CD4-positive, alpha-beta T cell treated with Interleukin-17A for 1 hour (primary cell): ENCODE data around the gene CARTPT.

Experiments used
- DNase-seq: peaks from one replicate; pipeline ENCODE4 v3.0.0-alpha.2; 2020

CARTPT gene

DNA sequence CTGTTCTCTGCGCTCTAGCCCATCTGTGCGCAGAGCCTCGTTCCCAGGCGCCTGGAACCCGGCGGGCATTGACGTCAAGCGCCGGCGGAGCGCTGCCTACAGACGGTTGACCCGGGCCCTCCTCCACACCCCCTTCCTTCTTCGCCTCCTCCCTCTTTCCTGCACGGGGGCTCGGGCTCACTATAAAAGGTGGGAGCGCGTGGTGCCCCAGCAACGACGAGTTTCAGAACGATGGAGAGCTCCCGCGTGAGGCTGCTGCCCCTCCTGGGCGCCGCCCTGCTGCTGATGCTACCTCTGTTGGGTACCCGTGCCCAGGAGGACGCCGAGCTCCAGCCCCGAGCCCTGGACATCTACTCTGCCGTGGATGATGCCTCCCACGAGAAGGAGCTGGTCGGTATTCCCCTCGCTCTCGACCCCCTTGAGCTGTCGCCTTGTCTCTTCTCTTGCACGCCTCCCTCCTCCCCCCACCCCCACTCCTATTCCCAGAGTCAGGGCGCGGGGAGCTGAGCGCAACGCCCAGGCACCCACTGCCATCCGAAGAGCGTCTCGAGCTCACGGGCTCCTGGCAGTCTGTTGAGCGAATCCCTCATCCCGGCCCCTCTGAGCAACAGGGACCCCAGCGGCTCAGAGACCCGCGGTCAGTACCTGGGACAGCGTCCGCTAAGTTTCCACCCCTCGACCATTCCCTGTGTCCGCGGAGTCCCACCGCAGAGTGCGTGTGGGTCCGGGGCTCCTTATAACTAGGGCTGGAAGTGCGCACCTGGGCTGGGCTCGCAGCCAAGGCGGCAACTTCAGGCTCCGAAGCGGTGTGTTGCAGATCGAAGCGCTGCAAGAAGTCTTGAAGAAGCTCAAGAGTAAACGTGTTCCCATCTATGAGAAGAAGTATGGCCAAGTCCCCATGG lies at the start of gene CARTPT:
Gene CARTPT (plus strand): TSS at position 213 of the 902 bp plus-strand sequence. CDS start 19 bp downstream, at position 232.
- DNase-seq = no peak

DNA sequence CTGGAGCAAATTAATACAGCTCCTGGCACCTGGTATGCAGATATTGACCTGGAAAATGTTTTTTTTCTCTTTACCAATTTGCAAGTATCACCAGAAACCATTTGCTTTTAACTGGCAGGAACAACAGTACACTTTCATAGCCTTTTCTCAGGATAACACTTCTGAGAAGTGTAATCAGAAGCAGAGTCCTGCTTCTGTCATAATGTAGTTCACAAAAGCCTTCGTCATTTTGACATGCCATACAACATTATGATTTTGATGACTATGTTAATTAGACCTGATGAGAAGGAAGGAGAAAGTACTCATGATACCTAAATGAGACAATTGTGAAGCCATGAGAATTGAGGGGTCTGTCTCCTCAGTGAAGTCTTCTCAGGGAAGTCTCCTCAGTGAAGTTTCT lies 41.1 kb upstream of the CARTPT start:
- no peak for DNase-seq

GRCh38 chr5:71679714-71680113 lies 39.4 kb upstream of the CARTPT start:
- no peak for DNase-seq

DNA sequence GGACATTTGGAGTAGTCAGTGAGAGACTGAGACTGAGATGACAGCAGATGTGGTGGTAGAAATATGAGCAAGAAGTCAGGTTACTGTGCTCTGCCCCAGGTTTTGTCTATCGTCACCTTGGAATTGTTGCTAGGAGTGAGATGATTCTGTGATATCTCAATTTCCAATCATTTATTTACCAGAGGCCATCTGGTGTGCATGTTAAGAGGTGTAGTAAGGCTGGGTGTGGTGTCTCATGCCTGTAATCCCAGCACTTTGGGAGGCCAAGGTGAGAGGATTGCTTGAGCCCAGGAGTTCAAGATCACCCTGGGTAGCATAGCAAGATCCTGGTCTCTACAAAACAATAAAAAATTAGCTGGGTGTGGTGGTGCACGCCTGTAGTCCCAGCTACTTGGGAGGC lies 38.6 kb upstream of the CARTPT start:
- DNase-seq = no peak

DNA sequence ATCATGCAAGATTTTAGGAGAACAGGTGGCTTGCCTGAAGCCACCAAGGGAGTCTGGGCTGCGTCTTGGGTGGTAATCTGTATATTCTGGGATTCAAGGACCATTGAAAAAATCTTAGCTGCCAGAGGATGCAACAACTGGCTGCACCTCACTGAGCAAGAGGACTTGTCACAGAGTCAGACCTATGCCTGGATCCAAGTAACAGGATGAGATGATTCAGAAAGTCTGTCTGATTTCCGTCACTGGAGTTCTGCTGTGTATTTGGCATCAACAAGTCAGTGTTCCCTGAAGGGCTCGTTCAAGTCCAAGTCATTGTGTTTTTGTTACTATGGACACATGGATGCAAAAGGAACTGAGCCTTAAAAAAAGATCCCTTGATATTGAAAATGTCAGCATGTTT lies 37.8 kb upstream of the CARTPT start:
- DNase-seq = no peak

DNA sequence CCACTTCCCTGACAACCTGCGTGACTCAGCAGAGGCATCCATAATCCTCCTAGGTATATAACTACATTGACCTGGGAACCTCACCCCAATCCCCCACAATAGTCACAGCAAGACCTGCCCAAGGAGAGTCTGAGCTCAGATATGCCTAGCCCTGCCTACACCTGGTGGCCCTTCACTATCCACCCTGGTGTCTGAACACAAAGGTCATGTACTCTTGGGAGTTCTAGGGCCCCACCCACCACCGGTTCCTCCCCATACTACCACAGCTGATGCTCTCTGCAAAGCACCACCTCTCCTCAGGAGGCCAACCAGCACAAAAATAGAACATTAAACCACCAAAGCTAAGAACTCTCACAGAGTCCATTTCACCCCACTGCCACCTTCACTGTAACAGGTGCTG lies 34.8 kb upstream of the CARTPT start:
- DNase-seq = no peak

- no peak for DNase-seq
Measured at GRCh38 chr5:71693828-71694427, 25.1 kb upstream of the CARTPT start.

DNA sequence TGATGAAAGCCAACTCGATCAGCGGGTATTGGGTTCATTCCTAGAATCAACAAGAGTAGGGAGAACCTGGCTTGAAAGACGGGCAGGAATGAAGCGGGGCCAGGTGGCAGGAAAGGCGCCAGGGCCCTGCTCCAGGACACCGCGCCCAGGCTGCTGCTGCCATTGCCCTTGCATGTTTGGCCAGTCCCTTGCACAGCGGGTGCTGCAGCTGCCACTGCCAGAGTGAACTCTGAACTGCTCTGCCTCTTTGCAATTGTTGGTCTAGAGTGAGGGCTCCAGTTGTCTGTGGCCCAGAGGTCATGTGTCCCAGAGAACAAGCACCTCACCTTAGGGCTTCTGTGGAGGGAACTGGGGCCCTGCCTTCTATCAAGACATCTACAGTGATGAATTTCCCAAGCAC lies 24.0 kb upstream of the CARTPT start:
- no peak for DNase-seq

DNA sequence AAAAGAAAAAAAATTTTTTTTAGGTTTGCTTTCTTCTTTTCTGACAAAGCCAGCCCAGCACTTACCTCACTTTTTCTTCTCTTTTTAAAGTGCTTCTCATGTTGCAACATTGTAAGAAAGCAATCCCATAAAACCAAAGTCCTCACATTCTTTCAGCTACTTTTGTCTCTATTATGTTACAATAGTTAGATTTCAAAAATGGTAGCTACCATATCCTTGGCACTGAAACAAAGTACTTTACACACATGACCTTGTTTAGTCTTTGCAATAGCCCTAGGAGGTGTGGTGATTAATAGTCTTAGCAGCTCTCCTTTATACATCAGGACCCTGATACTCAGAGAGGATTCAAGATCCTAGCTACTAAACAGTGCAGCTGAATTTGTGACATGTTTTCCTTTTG lies 23.5 kb upstream of the CARTPT start:
- DNase-seq = no peak

DNA sequence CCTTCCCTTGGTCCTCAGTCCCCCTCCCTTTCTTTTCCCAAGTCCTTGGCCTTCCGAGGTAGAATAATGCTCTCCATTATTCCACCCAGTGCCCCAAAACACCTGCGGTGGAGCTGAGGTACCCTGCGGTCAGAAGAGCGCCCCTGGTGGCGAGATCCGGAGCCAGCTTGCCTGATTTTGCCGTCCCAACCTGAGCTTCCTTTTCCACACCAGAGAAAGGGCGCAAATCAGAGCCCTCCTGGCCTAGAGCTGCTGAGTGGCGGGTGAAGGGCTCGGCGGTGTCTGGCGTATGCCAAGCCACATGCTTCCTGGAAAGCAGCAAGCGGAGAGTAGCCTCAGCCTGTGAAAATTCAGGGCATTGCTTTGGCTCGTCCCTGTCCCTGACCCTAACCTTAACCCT lies 21.1 kb upstream of the CARTPT start:
- no peak for DNase-seq

GRCh38 chr5:71699233-71699632 lies 19.8 kb upstream of the CARTPT start:
- DNase-seq = no peak

GRCh38 chr5:71699751-71700150 lies 19.3 kb upstream of the CARTPT start:
- DNase-seq = no peak

DNA sequence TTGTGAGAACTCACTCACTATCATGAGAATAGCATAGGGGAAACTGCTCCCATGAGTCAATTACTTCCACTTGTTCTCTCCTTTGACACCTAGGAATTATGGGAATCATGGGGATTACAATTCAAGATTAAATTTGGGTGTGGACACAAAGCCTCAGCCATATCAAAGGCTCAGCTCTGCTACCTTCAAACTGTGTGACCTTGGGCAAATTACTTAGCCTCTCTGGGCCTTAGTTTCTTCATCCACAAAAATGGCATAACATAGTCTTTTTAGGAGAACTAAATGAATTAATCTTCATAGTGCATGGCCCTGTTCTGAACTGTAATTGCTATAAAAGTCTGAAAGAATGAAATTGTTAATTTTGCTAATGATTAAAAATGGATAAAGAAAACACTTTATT lies 18.3 kb upstream of the CARTPT start:
- DNase-seq = no peak

DNA sequence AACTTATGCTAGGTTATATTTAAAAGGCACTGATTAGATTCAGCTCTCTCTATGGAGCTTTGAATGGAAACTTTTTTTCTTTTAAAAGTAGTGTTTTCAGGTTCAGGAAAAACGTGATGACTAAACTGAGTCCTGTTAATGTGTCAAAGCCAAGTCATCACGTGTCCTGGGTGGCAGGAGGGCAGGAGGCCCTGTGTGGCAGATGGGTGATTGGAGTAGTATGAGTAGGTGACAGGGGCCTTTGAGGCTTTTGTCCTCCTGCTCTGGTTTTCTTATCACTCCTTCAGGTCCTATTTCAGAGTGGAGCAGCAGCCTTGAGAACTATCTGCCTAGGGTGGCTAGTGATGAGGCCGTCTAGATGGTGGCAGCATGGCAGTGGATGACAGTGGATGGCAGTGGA lies 17.7 kb upstream of the CARTPT start:
- DNase-seq = no peak

GRCh38 chr5:71703941-71704340 lies 15.1 kb upstream of the CARTPT start:
- DNase-seq = no peak

DNA sequence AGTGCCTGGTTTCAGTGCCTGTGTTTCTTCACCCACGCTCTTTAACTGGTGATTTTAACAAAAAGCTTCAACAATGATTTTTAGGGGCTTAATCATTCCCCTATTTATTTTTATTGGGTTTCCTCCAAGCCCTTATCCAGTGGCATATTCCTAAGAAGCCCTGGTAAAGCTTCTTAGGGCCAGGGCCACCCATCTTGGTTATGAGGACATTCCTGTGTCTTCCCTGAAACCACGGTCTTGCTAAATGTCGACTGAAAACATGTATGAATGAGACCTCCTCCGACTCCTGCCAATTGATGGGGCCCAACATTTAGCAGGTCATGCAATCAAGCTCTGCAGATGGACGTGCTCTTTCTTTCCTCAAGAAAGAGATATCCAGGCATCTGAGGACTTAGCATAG lies 13.7 kb upstream of the CARTPT start:
- DNase-seq = no peak

DNA sequence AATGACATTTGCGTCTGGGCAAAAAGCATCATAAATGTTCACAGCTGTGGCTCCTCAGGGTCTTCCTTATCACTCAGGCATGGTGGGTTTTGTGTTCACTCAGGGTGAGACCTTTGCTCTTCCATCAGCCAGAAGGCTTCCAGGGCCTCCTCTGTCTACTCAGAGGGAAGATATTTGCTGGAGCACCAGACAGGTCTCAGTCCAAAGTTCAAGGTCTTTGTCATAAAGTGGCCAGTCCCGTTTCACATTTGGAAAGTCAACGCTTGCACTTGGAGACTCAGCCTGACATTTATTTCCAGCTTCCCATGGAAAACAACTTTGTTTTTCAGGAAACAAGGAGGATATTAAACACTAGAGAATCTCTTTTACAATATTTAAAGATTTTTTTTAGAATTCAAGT lies 12.2 kb upstream of the CARTPT start:
- DNase-seq = no peak

DNA sequence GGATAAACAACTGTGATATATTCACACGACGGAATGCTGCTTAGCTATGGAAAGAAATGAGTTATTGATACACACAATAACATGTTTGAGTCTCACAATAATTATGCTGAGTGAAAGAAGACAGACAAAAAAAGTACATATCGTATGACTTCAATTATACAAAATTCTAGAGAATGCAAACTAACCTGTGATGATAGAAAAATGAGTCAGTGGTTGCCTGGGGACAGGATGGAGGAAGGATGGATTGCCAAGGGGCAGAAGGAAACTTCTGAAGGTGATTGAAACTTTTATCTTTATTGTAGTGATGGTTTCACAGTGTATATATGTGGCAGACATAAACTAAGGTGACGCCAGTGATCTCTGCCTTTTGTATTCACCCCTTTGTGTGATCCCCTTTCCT lies 7.5 kb upstream of the CARTPT start:
- DNase-seq = no peak

- no peak for DNase-seq
Measured at GRCh38 chr5:71714911-71715310, 4.2 kb upstream of the CARTPT start.

DNA sequence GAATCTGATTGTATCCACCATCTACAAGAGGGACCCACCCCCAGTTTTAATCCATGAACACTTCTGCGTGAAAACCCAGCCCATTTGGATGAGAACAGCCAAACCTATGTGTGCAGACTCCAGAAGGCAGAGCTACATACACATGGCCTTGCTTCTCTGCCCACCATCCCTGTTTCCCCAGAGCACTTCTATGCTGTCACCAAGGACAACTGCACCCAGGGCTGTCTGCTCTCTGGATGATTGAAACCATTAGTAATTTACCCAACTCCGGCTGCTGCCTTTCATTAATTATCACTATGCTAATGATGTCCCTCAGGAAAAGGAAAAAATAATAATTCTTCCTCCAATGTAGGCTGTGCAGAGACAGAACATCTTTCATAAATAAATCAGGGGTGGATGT lies 8.9 kb downstream of the CARTPT start:
- no peak for DNase-seq

- no peak for DNase-seq
Measured at GRCh38 chr5:71731015-71731414, 11.9 kb downstream of the CARTPT start.

- DNase-seq = no peak
Measured at GRCh38 chr5:71732011-71732410, 12.9 kb downstream of the CARTPT start.

- DNase-seq = no peak
Measured at GRCh38 chr5:71734141-71734540, 15.1 kb downstream of the CARTPT start.

- DNase-seq = no peak
Measured at GRCh38 chr5:71737931-71738539, 19.0 kb downstream of the CARTPT start.
